ENCODE results near the gene TSHZ2. TPM values are rescaled to one million over a fixed set of nuclear protein-coding genes. Genes with fewer than 3 reads are reported as not detected.

The TSHZ2 gene
- total and polyA plus RNA-seq, 9 of the 15 experiments (the other 6 are each of a cell fraction or from before 2014, with no cell fraction given) = 0.03 to 0.20 (median 0.05) TPM; not detected in 4

- Histone ChIP-seq H3K9me1 (ENCODE audit: control insufficient read depth, insufficient read depth, low read length) (no peaks in the 10 kb centered on the region), H3K79me2 (ENCODE audit: control insufficient read depth, insufficient read depth, low read length) (no peaks in the 10 kb centered on the region), H4K20me1 (replicated peaks; ENCODE audit: control insufficient read depth, insufficient read depth, low read length) (no peaks in the 10 kb centered on the region), H3K4me3 (no peak overlapping the region), H3K9me3 (replicated peaks; ENCODE audit: control insufficient read depth, insufficient read depth, low read depth, low read length) (no peaks in the 10 kb centered on the region), H2AFZ (ENCODE audit: low read depth, low read length) (peak overlapping the region; percentile 44; the same call in 1 of the 2 replicates), H3K36me3 (ENCODE audit: control insufficient read depth, insufficient read depth, low read length) (no peaks in the 10 kb centered on the region), H3K4me2 (ENCODE audit: insufficient read depth, low read length) (no peak overlapping the region), H3K4me1 (replicated peaks in 1 of 2; ENCODE audit: control insufficient read depth in 2 of 2, insufficient read depth in 2 of 2, low read length in 2 of 2) (peaks cover 0 to 26% of the 10 kb centered on the region in 2 experiments; a peak in 3 of 5 replicates), H3K27me3 (ENCODE audit: control insufficient read depth in 2 of 2, insufficient read depth in 2 of 2, low read length in 2 of 2) (no peaks in the 10 kb centered on the region), H3K9ac (ENCODE audit: insufficient read depth in 1 of 2, low read depth in 2 of 2, low read length in 2 of 2) (no peak overlapping the region), H3K27ac (ENCODE audit: extremely low read depth, low read depth, low read length) (no peak overlapping the region)
- ChIA-PET POLR2A (no interaction called here), CTCF (ENCODE audit: low intra/inter-chr PET ratio) (no interaction called here)
- no peak for FAIRE-seq
- no peak for TF ChIP-seq ZNF583 (CRISPR knock-in tag; IDR thresholded peaks at IDR 0.05)
- TF ChIP-seq, protein P1, sequence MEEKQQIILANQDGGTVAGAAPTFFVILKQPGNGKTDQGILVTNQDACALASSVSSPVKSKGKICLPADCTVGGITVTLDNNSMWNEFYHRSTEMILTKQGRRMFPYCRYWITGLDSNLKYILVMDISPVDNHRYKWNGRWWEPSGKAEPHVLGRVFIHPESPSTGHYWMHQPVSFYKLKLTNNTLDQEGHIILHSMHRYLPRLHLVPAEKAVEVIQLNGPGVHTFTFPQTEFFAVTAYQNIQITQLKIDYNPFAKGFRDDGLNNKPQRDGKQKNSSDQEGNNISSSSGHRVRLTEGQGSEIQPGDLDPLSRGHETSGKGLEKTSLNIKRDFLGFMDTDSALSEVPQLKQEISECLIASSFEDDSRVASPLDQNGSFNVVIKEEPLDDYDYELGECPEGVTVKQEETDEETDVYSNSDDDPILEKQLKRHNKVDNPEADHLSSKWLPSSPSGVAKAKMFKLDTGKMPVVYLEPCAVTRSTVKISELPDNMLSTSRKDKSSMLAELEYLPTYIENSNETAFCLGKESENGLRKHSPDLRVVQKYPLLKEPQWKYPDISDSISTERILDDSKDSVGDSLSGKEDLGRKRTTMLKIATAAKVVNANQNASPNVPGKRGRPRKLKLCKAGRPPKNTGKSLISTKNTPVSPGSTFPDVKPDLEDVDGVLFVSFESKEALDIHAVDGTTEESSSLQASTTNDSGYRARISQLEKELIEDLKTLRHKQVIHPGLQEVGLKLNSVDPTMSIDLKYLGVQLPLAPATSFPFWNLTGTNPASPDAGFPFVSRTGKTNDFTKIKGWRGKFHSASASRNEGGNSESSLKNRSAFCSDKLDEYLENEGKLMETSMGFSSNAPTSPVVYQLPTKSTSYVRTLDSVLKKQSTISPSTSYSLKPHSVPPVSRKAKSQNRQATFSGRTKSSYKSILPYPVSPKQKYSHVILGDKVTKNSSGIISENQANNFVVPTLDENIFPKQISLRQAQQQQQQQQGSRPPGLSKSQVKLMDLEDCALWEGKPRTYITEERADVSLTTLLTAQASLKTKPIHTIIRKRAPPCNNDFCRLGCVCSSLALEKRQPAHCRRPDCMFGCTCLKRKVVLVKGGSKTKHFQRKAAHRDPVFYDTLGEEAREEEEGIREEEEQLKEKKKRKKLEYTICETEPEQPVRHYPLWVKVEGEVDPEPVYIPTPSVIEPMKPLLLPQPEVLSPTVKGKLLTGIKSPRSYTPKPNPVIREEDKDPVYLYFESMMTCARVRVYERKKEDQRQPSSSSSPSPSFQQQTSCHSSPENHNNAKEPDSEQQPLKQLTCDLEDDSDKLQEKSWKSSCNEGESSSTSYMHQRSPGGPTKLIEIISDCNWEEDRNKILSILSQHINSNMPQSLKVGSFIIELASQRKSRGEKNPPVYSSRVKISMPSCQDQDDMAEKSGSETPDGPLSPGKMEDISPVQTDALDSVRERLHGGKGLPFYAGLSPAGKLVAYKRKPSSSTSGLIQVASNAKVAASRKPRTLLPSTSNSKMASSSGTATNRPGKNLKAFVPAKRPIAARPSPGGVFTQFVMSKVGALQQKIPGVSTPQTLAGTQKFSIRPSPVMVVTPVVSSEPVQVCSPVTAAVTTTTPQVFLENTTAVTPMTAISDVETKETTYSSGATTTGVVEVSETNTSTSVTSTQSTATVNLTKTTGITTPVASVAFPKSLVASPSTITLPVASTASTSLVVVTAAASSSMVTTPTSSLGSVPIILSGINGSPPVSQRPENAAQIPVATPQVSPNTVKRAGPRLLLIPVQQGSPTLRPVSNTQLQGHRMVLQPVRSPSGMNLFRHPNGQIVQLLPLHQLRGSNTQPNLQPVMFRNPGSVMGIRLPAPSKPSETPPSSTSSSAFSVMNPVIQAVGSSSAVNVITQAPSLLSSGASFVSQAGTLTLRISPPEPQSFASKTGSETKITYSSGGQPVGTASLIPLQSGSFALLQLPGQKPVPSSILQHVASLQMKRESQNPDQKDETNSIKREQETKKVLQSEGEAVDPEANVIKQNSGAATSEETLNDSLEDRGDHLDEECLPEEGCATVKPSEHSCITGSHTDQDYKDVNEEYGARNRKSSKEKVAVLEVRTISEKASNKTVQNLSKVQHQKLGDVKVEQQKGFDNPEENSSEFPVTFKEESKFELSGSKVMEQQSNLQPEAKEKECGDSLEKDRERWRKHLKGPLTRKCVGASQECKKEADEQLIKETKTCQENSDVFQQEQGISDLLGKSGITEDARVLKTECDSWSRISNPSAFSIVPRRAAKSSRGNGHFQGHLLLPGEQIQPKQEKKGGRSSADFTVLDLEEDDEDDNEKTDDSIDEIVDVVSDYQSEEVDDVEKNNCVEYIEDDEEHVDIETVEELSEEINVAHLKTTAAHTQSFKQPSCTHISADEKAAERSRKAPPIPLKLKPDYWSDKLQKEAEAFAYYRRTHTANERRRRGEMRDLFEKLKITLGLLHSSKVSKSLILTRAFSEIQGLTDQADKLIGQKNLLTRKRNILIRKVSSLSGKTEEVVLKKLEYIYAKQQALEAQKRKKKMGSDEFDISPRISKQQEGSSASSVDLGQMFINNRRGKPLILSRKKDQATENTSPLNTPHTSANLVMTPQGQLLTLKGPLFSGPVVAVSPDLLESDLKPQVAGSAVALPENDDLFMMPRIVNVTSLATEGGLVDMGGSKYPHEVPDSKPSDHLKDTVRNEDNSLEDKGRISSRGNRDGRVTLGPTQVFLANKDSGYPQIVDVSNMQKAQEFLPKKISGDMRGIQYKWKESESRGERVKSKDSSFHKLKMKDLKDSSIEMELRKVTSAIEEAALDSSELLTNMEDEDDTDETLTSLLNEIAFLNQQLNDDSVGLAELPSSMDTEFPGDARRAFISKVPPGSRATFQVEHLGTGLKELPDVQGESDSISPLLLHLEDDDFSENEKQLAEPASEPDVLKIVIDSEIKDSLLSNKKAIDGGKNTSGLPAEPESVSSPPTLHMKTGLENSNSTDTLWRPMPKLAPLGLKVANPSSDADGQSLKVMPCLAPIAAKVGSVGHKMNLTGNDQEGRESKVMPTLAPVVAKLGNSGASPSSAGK (IDR thresholded peaks at IDR 0.05) = peak; percentile 62; the same call in 1 of the 2 replicates
- intact Hi-C loops (cut with micrococcal nuclease) (no loop called here), in situ Hi-C loops (cut with MboI) (no loop called here)
- DNase-seq (ENCODE audit: extremely low read depth in 1 of 4, low spot score in 3 of 4) = no peak
- no TSS peak for BruUV-seq (replicated peaks)
- 83% methylated on average over 6 of the region's 6 CpGs for WGBS (ENCODE audit: insufficient coverage, low coverage, missing lambda C conversion rate)
- ATAC-seq = no peak
These were observed 211.0 kb downstream of the TSHZ2 start for GRCh38 chr20:53183181-53183580.
